PC-9 (cell line): ENCODE measurements around the gene XRCC4. TPM values are rescaled to one million over a fixed set of nuclear protein-coding genes. Genes with fewer than 3 reads are reported as not detected.

Experiments
- BruUV-seq: library from RNA; stranded (reverse); fragments of 400-500 nt; replicated peaks from 2 replicates; lab custom pipeline; 2021; lab: Mats Ljungman, UMichigan
- CTCF ChIA-PET: fragments of 300-600 bp; sonication (Branson Sonifier 250); formaldehyde crosslinking; loops from one replicate; lab custom pipeline; 2022; ENCODE audit warnings: antibody characterized with exemption; lab: Charles Lee
- POLR2A ChIA-PET: fragments of 300-600 bp; sonication (Branson Sonifier 250); formaldehyde crosslinking; loops from one replicate; lab custom pipeline; 2022; ENCODE audit warnings: antibody characterized with exemption; ENCODE audit not compliant: unreplicated experiment; lab: Charles Lee
- DNase-seq, 2 experiments: peaks; one replicate each; pipeline versions ENCODE4 v3.0.0 to v3.0.0-alpha.2; 2015 to 2022; ENCODE audit warnings: mixed read lengths in 1 of 2
- H2AFZ ChIP-seq: fragments of 200-600 bp; sonication (generic); 2 replicates; pipeline ENCODE4 v1.8.1; 2017; ENCODE audit warnings: antibody characterized with exemption
- H3F3A ChIP-seq: fragments of 200-600 bp; sonication (generic); 2 replicates; pipeline ENCODE4 v1.8.1; 2017; ENCODE audit warnings: antibody characterized with exemption, mild to moderate bottlenecking, low read depth; ENCODE audit not compliant: insufficient read depth
- H3K27ac ChIP-seq: fragments of 200-600 bp; sonication (generic); 2 replicates; pipeline ENCODE4 v1.6.1; 2016; ENCODE audit warnings: mixed run types
- H3K27me3 ChIP-seq: fragments of 200-600 bp; sonication (generic); 2 replicates; pipeline ENCODE4 v1.6.1; 2016; ENCODE audit warnings: low read depth, mixed run types; ENCODE audit not compliant: insufficient read depth
- H3K36me3 ChIP-seq: fragments of 200-600 bp; sonication (generic); 2 replicates; pipeline ENCODE4 v1.6.1; 2016; ENCODE audit warnings: low read depth, mixed run types
- H3K4me1 ChIP-seq: fragments of 200-600 bp; sonication (generic); replicated peaks from 2 replicates; pipeline ENCODE4 v1.6.1; 2016; ENCODE audit warnings: mixed run types; ENCODE audit not compliant: insufficient read depth
- H3K4me2 ChIP-seq: fragments of 200-600 bp; sonication (generic); 2 replicates; pipeline ENCODE4 v1.6.1; 2017; ENCODE audit warnings: mixed run types
- H3K4me3 ChIP-seq: fragments of 200-600 bp; sonication (generic); 2 replicates; pipeline ENCODE4 v1.6.1; 2016; ENCODE audit warnings: mixed run types
- H3K79me2 ChIP-seq: fragments of 200-600 bp; sonication (generic); 2 replicates; pipeline ENCODE4 v1.6.1; 2017; ENCODE audit warnings: low read depth, mixed run types
- H3K9me2 ChIP-seq: fragments of 200-600 bp; sonication (generic); 2 replicates; pipeline ENCODE4 v1.8.1; 2017; ENCODE audit warnings: mild to moderate bottlenecking; ENCODE audit not compliant: insufficient read depth
- H3K9me3 ChIP-seq: fragments of 200-600 bp; sonication (generic); 2 replicates; pipeline ENCODE4 v1.8.1; 2016; ENCODE audit warnings: low read depth; ENCODE audit not compliant: insufficient read depth
- H4K20me1 ChIP-seq: fragments of 200-600 bp; sonication (generic); 2 replicates; pipeline ENCODE4 v1.8.1; 2017; ENCODE audit not compliant: insufficient read depth
- CTCF ChIP-seq: fragments of 200-600 bp; sonication (generic); conservative IDR thresholded peaks from 2 replicates; pipeline ENCODE4 v1.6.1; 2017; ENCODE audit warnings: mixed run types, antibody characterized with exemption, mild to moderate bottlenecking, moderate library complexity
- EZH2 ChIP-seq: fragments of 200-600 bp; sonication (generic); IDR thresholded peaks from 2 replicates; pipeline ENCODE4 v1.8.0; 2017; ENCODE audit warnings: antibody characterized with exemption, low read depth
- intact Hi-C: fragments of 100-400 bp; cut with micrococcal nuclease; formaldehyde crosslinking; loops from one replicate; pipeline ENCODE4 v1.10.0; 2022; ENCODE audit not compliant: unreplicated experiment
- total RNA-seq: library from RNA; stranded (reverse); gene quantifications from 2 replicates; pipeline ENCODE4 v1.2.3, GENCODE V29; 2021

XRCC4 gene
- total RNA-seq, 1 experiment from 2014 or later, result 12.2 TPM

- ChIA-PET POLR2A (no interaction called here), CTCF (no interaction called here)
- BruUV-seq, result no TSS peak
- Histone ChIP-seq H3K27me3 (no peaks in the 10 kb centered on the region), H3K4me1 (no peaks in the 10 kb centered on the region), H3K27ac (no peak overlapping the region), H3K9me2 (no peaks in the 10 kb centered on the region), H3K36me3 (no peaks in the 10 kb centered on the region), H3K9me3 (no peaks in the 10 kb centered on the region), H4K20me1 (no peaks in the 10 kb centered on the region), H3K79me2 (no peaks in the 10 kb centered on the region), H2AFZ (no peak overlapping the region), H3K4me3 (no peak overlapping the region), H3F3A (no peaks in the 10 kb centered on the region), H3K4me2 (no peak overlapping the region)
- no peak for DNase-seq
- TF ChIP-seq EZH2 (no peak), CTCF (no peak)
- intact Hi-C loops, result no loop called here
Observed at GRCh38 chr5:83197326-83197967, 120.1 kb downstream of the XRCC4 start.

- no peaks in the 10 kb centered on the region for H3F3A ChIP-seq
- no peak for TF ChIP-seq EZH2
- TF ChIP-seq CTCF, result no peak
- no peak overlapping the region for H3K4me2 ChIP-seq
- BruUV-seq, result no TSS peak
- POLR2A ChIA-PET, result no interaction called here
- no peaks in the 10 kb centered on the region for H3K9me3 ChIP-seq
- H3K4me1 ChIP-seq, result no peaks in the 10 kb centered on the region
- no peak for DNase-seq
- no peaks in the 10 kb centered on the region for H3K9me2 ChIP-seq
- CTCF ChIA-PET, result no interaction called here
- no peaks in the 10 kb centered on the region for H4K20me1 ChIP-seq
- no peaks in the 10 kb centered on the region for H3K36me3 ChIP-seq
- intact Hi-C loops, result no loop called here
- no peaks in the 10 kb centered on the region for H3K27me3 ChIP-seq
- no peak overlapping the region for H3K4me3 ChIP-seq
- no peak overlapping the region for H2AFZ ChIP-seq
- H3K27ac ChIP-seq, result no peak overlapping the region
- H3K79me2 ChIP-seq, result no peaks in the 10 kb centered on the region
Observed at GRCh38 chr5:83199126-83199525, 121.8 kb downstream of the XRCC4 start.

DNA sequence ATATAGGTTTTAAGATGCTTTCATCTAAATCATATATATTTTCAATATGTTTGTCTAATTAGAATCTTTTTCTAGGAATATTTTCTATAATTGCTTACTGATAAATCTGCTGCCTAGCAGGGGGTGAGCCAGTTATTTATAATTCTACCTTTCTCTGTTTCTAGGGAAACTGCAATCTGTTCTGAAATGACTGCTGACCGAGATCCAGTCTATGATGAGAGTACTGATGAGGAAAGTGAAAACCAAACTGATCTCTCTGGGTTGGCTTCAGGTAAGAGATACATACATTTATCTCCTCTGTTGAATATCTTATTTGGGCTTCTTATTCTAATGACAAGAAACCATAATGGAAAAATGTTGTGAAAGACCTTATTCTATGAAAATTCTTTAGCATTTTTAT, 127.3 kb downstream of the XRCC4 start:
- no peak overlapping the region for H3K4me2 ChIP-seq
- no peak overlapping the region for H3K4me3 ChIP-seq
- intact Hi-C loops, result no loop called here
- POLR2A ChIA-PET, result no interaction called here
- H4K20me1 ChIP-seq, result no peaks in the 10 kb centered on the region
- no TSS peak for BruUV-seq
- H2AFZ ChIP-seq, result no peak overlapping the region
- no peaks in the 10 kb centered on the region for H3K27me3 ChIP-seq
- H3K9me2 ChIP-seq, result no peaks in the 10 kb centered on the region
- no peaks in the 10 kb centered on the region for H3K79me2 ChIP-seq
- CTCF ChIA-PET, result no interaction called here
- no peaks in the 10 kb centered on the region for H3K4me1 ChIP-seq
- H3K9me3 ChIP-seq, result no peaks in the 10 kb centered on the region
- H3K27ac ChIP-seq, result no peak overlapping the region
- TF ChIP-seq EZH2 (no peak), CTCF (no peak)
- no peak for DNase-seq
- no peaks in the 10 kb centered on the region for H3F3A ChIP-seq
- no peaks in the 10 kb centered on the region for H3K36me3 ChIP-seq
